ENCODE results near the gene PNP.

GRCh38 chr14:20512177-20512905 lies 43.1 kb downstream of the PNP start:
- TF ChIP-seq CTCF (IDR thresholded peaks at IDR 0.05; ENCODE audit: low read depth, low read length) (no peak), EZH2phosphoT487 (IDR thresholded peaks at IDR 0.05; ENCODE audit: low read depth) (no peak)

All from OCI-LY3 (cell line).